G401 (cell line): ENCODE data around the gene TRPC6. TPM values are rescaled to one million over a fixed set of nuclear protein-coding genes. Genes with fewer than 3 reads are reported as not detected.

Source experiments
- DNase-seq: peaks from one replicate; pipeline ENCODE4 v3.0.0-alpha.2; 2015; ENCODE audit warnings: low spot score
- in situ Hi-C: cut with HindIII; loops from 2 replicates; pipeline ENCODE4 v1.10.0; 2016; ENCODE audit warnings: low sequenced_read_pairs, mixed read lengths
- total RNA-seq: library from RNA; depleted of rRNA; stranded (reverse); fragments of >200 nt; shearing (Covaris generic); gene quantifications from 2 replicates; pipeline ENCODE4 v1.2.3, GENCODE V29; 2014; rRNA removed

Gene TRPC6
- total RNA-seq = 0.07 TPM in 1 of 2 replicates, not detected in the other

- in situ Hi-C loops = no loop called here
- peak; percentile 4 for DNase-seq
These were observed at the start of gene TRPC6 for GRCh38 chr11:101583251-101584128. Gene TRPC6 (minus strand): TSS chr11:101584007. CDS start chr11:101583503, 504 bp downstream.

GRCh38 chr11:101620026-101620425 is 36.2 kb upstream of the TRPC6 start:
- in situ Hi-C loops = no loop called here
- DNase-seq = no peak

- no peak for DNase-seq
- in situ Hi-C loops = no loop called here
These were observed 34.9 kb upstream of the TRPC6 start for GRCh38 chr11:101618709-101619108.

- no peak for DNase-seq
- in situ Hi-C loops = no loop called here
These were observed 34.0 kb upstream of the TRPC6 start for GRCh38 chr11:101617735-101618332.

- in situ Hi-C loops = no loop called here
- no peak for DNase-seq
These were observed 28.7 kb upstream of the TRPC6 start for GRCh38 chr11:101612481-101612880.

GRCh38 chr11:101600924-101601323 is 17.1 kb upstream of the TRPC6 start:
- no peak for DNase-seq
- in situ Hi-C loops = no loop called here

GRCh38 chr11:101586965-101587364 is 3.2 kb upstream of the TRPC6 start:
- in situ Hi-C loops = no loop called here
- no peak for DNase-seq

GRCh38 chr11:101584655-101585054 is 848 bp upstream of the TRPC6 start:
- in situ Hi-C loops = no loop called here
- no peak for DNase-seq

GRCh38 chr11:101584129-101584515 is 315 bp upstream of the TRPC6 start:
- in situ Hi-C loops = no loop called here
- DNase-seq = no peak

- no peak for DNase-seq
- in situ Hi-C loops = no loop called here
These were observed 887 bp downstream of the TRPC6 start for GRCh38 chr11:101582989-101583250.

- in situ Hi-C loops = no loop called here
These were observed 1.4 kb downstream of the TRPC6 start for GRCh38 chr11:101582236-101582988.

GRCh38 chr11:101577461-101577860 is 6.3 kb downstream of the TRPC6 start:
- DNase-seq = no peak
- in situ Hi-C loops = no loop called here

More at GRCh38 chr11:101582236-101582988, 1.4 kb downstream of the TRPC6 start:
- no peak for DNase-seq

GRCh38 chr11:101576456-101576855 is 7.4 kb downstream of the TRPC6 start:
- no peak for DNase-seq
- in situ Hi-C loops = no loop called here

- no peak for DNase-seq
- in situ Hi-C loops = no loop called here
These were observed 8.9 kb downstream of the TRPC6 start for GRCh38 chr11:101574886-101575285.

GRCh38 chr11:101567071-101567470 is 16.7 kb downstream of the TRPC6 start:
- DNase-seq = no peak
- in situ Hi-C loops = no loop called here

GRCh38 chr11:101566626-101567025 is 17.2 kb downstream of the TRPC6 start:
- in situ Hi-C loops = no loop called here
- no peak for DNase-seq

GRCh38 chr11:101563166-101563565 is 20.6 kb downstream of the TRPC6 start:
- in situ Hi-C loops = no loop called here
- DNase-seq = no peak

- in situ Hi-C loops = no loop called here
- no peak for DNase-seq
These were observed 28.4 kb downstream of the TRPC6 start for GRCh38 chr11:101555366-101555765.

GRCh38 chr11:101553891-101554292 is 29.9 kb downstream of the TRPC6 start:
- in situ Hi-C loops = no loop called here
- no peak for DNase-seq

GRCh38 chr11:101552888-101553287 is 30.9 kb downstream of the TRPC6 start:
- in situ Hi-C loops = no loop called here
- DNase-seq = no peak
